Hepatic stellate cell (primary cell): Measurements from ENCODE around the gene RASSF8.

Experiments
- DNase-seq: peaks from one replicate; pipeline ENCODE4 v3.0.0; 2011; ENCODE audit warnings: low spot score

RASSF8 gene

DNA sequence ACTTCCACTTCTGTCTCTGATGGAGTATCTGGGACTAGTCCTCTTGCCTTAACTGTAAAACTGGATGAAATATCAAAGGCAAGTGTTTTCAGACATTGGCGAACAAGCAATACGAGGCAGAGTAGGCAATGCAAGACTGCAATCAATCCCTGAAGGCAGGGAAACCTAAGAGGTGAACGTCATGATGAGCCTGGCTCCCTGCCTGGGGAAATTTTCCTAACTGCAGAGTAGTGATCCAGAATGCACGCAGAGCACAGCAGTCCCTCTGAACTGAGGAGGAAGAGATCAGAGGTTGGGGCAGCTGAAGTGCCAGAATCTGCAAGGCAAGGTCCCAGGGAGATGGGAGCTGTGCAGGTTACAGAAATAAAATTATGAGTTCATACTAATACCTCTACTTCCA, 147.9 kb downstream of the RASSF8 start:
- no peak for DNase-seq

DNA sequence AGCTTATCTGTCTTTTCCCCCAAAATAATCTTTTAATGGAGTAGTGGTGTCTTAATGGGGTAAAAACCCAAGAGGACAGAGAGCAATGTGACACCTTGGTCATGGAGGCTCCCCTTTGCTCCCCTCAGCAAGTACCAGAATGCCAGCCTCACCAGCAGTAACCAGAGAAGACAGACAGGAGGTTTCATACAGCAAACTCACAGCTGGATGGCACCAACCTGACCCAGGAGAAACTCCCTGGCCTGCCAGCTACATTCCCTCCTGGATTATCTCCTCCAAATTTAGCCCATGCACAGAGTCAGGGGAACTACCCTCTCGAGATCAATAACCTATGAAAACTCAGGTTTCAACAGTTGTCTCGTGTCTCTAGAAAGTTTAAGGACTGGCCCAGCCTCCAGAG, 150.4 kb downstream of the RASSF8 start:
- DNase-seq: no peak

DNA sequence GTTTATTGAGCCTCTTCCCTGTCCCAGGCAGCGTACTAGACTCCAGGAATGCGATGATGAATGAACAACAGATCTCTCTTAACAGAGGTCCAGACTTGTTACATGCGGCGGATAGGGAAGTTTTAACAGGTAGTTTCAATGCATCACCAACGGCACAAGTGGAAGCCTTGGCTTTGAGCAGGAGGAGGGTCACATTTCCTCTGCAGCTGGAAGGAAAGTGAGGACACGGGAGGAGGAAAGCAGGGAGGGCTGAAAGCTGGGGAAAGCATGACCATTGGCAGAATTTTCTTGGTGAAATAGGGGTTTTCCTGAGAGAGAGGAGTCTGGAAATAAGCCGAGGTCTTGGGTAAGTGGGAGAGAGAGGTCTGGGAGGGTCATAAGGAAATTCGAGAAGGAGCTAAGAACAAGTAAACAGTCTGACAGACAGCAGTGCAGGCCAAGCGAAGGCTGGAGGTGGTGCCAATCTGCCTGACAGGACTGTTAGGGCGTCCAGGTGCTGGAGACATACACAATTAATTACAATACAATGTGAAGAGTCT, 150.9 kb downstream of the RASSF8 start:
- no peak for DNase-seq

DNA sequence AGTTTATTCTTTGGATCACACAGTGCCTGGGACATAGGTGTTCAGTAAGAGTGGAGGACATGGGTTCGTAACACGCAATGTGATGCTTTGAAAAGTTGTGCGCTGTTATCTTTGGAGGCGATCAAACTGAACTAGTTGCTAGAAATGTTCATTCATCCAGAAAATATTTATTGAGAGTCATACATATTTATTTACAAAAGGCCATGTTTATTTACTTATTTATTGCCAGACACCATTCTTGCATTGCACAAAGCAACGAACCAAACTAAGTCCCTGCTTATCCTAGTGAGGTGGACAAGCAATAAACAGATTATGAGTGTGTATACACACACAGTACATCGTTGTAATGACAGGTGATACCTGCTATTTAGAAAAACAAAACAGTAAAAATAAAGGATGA, 153.8 kb downstream of the RASSF8 start:
- no peak for DNase-seq

DNA sequence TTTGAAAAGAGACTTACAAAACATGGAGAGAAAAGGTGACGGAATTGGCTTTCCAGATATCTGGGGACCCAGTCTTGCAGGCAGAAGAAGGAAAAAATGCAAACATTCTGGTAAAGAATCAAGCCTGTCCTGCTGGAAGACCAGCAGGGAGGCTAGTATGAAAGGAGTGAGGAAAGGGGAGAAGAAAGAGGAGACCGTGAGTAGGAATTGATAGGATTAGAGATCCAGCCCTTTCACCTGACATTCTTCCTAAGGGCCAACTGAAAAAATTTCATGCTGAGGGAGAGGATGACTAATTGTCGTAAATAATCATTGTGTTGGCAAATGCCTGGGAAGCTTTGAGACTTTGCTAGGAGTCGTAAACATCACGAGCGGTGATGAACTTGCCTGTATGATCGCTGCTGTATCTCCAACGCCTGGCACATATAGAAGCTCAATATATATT, 154.2 kb downstream of the RASSF8 start:
- DNase-seq: no peak

DNA sequence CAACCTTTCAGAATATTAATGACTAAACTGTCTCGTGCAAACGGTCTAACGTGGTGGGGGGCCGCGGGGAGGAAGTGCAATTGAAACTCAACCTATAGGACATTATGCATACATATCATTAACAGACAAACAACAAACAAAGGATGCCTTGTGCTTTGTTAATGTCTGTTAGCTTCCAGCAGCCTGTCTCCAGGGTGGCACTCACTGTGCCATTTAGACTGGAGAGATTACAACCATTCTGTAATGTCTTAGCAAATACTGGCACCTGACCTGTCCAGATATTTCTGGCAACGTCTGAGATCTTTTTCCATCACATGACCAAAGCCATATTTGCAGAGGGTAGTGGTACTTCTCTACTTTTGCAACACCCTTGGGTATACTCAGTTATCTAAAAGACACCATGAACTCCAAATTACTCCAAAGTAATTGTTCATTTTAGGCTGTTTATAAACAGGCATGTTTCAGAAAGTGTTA, 154.7 kb downstream of the RASSF8 start:
- DNase-seq: no peak

DNA sequence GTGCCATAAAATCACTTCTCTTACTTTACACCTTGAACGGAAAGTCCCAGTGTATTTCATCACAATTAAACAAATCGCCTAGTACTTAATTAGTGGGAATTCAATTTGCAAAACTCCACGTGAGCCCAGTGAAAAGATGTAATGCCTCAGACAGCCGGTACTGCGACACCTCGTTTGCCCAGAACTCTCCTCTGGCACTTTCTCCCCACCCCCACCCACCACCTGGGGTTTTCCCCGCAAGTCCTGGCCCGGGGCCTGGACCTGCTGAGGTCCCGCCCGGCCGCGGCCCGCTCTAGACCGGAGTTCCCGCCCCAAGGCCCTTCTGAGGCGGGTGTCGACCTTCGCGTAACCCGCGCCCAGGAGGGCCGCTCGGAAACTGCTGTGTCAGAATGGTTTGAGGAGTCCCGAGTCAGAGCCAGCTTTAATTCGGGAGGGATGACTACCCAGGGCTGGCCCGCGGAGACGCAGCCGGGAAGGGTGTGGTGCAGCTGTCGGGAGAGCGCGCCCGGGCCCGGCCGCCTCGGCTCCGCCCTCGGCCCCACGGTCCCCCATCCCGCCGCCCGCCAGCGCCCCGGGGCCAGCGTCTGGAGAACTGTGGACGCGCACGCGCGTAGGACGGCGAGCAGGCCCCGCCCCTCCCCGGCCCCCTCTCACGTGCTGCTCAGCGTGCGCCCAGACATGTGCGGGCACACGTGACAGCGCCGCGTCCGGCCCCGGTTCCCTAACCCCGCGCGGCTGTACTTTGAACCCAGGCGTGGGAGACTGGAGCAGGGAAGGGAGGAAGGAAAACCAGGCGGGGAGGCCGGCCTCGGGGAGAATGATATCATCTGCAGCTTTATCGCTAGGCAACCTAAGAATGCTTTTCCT, 155.6 kb downstream of the RASSF8 start:
- peak; percentile 90 for DNase-seq

DNA sequence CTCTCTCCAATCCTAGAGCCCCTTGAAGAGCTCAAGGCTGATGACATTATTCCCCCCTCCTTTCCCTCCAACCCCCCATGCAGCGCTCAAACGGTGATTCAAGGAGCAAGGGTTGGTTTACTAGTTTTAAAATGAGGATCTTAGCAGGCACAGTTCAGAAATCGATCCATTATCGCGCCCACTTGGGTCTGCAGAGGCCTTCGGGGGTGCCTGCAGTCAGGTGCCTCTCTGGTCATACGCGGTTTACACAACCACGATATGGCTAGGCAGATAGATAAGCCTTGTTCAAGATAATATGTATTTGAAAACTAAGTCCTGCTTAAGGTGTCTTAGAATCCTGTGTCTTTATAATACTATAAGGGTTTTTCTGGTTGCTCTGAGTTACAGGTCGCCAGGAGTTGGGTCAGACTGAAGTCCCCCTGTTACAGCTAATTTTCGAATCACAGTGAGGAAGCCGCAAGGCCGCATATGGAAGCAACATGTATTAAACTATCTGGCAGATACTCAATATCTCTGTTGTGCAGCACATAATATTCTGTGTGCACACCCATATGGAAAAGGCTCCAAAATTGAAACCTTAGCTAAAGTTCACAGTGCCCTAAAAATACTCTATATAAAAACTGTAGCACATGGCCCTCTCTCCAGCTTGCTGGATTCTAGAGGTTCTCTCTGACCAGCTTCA, 156.4 kb downstream of the RASSF8 start:
- no peak for DNase-seq

DNA sequence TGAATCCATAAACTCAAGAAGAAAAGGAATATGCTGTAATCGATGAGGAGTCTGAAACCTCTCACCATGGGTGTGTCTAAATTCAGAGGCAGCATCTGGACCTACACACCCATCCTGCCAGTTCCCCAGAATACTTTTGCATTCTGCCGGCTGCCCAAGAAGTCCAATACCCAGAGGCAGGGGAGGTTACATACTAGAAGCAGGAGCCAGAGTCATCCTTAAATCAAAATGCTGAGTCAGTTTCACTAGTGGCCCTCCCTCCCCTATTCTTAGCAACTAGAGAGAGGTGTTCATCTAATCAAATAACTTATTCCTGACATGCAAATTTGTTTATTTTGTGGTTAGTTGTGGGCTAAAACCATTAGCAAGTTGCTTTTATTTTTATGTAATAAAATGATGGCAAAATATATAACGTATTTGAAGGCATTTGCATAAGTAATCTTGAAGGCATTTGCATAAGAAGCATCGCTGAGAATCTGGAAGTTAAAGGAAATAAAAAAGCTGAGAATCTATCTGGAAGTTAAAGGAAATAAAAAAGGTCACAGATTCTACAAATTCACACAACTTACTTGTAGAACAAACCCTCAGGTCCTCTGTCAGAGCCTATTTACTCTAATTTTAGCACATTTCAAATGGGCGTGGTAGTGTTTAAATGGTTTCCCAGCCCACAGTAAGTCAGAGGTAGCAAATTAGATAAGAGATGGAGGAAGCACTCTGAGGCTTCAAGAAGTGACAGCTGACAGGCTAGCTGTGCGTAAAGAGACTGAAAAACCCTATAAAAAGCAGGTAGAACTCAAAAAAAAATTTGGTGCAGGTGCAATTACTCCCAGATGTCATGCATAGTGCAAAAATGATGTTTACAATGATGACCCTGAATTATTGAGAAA, 158.6 kb downstream of the RASSF8 start:
- DNase-seq: no peak

DNA sequence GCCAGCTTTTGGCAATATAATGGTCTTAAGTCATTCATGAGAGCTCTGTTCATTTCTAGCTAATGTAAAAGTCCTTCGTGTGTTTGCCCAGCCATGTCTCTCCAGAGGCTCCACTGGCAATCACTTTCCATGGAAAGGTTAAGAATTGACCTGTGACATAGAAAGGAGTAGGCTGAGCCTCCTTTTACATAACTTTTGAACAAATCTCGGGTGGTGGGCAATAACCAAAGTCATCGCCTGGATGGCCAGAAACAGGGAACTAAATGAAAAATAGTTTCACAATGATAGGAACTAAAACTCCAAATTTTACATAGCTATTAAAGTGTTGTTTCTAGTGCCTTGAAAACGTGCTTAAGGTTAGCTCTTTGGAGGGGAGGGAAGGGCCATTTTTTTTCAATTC, 159.8 kb downstream of the RASSF8 start:
- no peak for DNase-seq

DNA sequence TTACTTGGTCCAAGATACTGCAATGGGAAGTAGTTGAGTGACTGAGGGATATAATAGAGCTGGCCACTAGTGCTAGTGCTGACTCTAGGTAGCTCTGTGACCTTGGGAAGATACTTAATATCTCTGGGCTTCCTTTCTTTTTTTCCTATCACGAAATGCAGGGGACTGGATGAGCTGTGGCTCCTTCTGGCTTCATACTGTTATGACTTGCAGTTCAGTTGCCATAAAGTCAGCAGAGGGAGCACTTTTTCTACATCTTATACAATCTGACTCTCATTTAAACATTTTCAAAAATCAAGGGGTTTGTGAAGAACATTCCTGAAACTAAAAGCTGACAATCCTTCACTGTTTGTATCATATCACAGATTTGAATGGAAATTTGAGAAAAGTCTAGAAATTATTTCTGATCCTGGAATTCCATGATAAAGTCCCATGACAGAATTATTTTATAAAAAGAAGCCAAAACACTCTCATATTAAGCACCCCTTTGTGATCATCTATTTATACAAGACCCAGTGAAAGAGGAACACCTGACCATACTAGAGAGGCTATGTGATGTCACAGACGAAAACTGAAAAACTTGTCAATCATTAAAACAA, 161.0 kb downstream of the RASSF8 start:
- peak; percentile 51 for DNase-seq

DNA sequence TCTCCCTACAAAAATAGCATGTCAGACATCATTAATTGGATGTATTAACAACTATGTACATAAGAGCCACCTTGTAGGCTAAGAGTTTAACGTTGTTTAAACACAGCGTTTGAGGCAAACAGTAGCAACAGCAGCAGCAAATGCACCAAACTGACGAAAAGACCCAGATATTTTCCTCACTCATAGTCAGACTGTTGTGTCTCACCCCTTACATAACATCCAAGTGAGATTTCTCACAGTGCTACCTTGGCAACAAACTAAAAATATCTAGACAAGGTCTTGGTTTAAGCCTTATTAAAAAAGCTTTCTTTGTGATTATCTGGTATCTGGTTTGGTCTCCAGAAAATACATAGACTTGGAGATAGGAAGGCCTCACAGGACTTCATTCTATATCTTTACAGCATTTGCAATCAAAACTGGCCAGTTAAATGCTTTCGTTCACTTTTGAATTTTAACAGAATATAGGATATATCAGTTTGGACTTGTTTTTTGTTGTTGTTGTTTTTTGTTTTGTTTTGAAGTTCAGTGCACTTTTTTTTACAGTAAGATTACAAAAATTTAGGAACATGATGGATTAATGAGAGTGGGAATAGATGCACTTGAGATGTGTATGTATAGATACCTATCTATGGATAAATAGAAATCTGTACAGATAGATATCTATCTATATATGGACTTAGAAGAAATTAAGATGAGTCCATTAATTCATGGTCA, 162.2 kb downstream of the RASSF8 start:
- DNase-seq: no peak

DNA sequence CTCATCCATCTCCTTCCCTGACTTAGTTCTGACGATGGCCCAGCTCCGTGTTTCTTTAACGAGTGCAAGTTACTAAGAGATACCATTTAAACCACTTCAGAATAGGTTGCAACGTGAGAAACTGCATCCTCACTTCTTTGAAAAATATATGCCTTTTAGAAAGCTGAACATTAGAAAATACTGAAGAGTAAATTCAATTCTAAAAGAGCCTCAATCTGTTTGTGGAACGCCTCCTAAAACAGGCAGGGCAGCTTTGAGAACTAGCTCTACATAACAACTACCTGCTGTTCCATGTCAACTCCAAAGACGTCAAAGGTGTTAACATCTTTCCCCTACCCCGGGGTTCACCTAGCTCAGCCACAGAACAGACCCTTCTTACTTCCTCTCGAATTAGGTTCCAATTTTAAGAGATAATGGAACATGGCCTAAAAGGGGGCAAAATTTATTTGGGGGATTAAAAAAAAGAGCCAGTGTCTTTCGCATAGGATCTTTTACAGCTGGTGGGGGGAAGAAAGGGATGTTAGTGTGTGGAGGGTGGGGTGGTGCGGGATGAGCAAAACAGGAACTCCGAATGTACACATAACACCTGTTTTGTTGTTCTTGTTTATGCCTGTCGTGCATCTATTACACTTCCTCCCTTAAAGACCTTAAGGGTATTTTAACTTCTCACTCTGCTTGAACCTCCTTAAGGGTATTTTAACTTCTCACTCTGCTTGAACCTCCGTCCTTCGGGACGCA, 163.0 kb downstream of the RASSF8 start:
- DNase-seq: no peak

DNA sequence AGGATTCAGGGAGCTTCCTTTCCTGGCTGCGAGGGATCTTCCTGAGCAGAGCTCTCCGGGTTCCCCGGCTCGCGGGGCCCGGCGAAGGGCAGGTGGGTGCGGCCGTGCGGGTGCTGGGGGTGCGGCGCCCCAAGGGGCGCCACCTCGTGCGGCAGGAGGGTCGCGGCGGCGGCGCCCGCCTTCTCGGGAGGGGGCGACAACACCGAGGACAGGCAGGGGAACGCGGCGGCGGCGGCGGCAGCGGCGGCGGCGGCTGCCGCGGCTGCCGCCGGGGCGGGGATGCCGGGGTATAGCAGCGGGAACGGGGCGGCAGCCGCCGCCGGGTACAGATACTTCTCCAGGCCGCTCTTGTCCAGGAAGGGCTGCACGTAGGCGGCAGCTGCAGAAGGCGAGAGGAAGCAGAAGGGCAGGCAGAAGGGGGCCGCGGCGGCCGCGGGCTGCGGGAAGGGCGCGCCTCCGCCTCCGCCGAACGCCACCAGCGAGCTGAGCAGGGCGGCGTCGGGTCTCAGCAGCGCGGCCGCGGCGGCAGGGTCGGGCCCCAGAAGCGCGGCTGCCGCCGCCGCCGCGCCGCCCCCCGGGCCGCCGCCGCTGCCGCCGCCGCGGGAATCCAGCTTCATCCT, 163.7 kb downstream of the RASSF8 start:
- peak; percentile 29 for DNase-seq

DNA sequence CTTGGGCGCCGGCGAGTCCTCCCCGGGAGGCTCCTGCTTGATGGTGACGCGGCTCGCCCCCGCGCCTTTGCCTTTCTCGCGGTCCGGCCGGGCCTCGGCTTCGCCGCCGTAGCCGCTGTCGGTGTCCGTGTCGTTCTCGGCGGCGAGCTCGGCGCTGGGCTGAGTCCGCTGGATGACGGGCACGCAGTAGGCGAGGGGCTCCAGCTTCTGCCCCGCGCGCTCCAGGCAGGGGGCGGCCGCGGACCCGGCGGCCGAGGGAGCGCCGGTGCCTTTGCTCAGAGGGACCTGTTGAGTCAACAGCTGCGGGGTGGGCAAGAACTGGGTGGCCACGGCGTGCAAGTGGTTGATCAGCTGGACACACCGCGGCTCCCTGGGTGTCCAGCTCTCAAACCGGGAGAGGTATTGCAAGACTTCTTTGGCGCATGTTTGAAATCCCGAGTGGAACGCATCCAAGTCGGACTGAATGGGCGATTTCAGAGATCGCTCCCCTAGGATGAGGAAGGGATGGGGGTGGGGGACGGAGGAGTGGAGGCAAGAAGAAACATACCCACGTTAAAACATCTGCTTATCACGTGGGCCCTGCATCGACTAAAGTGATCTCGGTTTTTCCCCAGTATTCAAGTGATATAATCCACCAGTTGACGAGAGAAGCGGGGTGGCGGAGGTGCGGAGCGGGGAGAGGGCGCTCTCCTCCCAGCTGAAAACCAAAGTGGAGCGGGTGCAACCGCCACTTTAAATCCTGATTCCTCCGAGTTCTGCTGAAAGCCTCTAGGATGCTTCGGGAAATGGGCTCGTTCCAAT, 164.4 kb downstream of the RASSF8 start:
- DNase-seq: peak; percentile 67

DNA sequence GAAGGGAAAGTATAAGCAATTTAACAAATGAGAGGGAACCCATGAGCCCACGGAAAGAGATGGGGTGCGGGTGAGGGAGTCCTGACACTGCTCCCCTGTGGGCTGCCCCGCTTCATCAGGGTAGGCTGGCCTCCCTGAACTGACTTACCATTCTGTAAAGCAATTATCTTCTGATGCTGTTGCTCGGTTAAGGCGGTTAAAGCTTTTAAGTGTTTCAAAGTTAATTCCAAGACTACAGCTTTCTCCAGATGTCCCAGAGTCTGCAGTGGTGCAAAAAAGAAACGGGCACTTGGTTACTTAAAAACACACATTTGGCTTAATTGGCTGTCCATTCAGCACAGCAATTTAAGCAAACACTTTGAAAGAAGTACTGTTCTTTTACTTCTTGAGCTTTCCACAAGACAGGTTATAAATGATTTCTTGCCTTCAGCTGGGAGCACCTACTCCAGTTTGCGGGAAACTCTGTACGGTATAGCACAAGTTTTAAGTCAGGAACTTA, 165.0 kb downstream of the RASSF8 start:
- no peak for DNase-seq

DNA sequence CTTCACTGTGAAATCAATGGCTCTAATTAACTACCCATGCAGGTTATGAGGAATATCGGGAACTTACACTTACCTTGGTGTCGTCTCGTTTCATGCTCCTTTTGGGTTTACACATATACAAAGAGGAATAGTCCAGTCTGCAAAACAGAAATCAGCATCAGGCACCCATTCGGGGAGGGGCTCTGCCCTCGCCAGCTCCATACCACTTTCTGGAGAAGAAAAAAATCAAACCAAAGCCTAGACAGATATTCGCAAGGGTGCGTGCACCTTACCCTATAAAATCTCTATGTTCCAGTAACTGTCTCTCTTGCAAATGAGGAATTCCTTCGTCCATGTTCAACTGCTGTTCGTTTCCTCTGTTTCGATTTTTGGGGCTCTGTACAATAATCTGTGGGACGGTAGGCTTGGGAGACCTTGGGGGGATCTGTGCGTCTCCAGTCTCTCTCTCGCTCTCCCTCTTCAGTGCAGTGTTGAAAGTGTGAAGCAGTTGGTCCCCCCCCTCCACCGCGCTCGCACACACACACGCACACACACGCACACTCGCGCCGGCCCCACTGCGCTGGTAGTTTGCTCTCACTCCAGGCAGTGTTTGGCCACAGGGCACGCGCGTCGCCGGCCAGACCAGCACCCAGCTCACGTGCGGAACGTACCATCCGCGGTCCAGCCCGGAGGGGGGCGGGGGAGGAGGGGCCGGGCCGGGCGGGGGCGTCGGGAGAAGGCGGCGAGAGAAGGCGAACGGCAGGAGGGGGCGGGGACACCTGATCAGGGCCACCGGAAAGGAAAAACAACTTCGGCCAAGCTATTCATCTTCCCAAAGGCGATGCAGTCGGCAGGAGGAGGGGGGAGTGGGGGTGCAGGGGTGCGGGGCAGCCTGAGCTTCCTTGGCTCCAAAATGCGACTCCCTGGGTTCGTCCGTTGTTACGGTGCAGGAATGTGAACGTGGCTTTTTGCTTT, 166.2 kb downstream of the RASSF8 start, which contains the start of gene BHLHE41:
Gene BHLHE41 (minus strand): TSS at position 592 of the 954 bp plus-strand sequence. CDS start 258 bp downstream, at position 334.
- peak; percentile 71 for DNase-seq
